NK-92 (cell line): ENCODE results near the gene ELN.
"Not testable (repeated sequence)": the region's sequence is repeated elsewhere in the genome, so short reads cannot be mapped to it uniquely, and the experiment has no call there.

Source experiments
- DNase-seq: peaks from one replicate; lab custom pipeline; 2025; ENCODE audit not compliant: unreplicated experiment; lab: John Stamatoyannopoulos, UW

The ELN gene

DNA sequence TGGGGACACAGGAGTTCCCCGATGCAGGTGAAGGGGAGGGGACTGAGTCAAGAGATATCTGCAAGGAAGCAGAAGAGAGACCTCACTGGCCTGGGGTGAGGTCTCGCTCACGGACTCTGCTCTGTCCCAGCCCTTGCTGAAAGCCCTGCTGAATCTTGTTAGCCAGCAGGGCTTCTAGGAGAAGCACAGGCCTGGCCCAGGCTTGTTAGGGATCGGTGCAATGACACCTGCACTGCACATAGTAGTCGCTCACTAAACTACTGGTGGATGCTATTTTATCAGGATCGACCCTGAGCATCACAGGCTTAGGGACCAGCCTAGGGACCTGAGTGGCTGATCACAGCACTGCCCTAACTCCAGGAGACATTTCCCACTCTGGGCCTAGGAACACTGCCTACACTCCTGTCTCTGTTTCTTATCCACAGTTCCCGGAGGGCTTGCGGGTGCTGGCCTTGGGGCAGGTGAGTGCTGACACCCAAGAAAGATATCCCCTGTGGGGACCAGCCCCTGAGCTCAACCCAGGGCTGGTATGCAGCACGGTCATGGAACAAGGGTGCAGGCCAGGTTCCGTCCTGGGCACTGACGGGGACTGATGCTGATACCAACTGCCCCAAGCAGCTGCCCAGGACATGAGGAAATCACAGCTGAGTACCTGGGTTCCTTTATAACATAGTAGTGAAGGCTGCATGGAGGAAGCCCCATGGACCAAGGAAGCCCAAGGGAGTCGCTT, 13.0 kb downstream of the ELN start:
- no peak for DNase-seq

DNA sequence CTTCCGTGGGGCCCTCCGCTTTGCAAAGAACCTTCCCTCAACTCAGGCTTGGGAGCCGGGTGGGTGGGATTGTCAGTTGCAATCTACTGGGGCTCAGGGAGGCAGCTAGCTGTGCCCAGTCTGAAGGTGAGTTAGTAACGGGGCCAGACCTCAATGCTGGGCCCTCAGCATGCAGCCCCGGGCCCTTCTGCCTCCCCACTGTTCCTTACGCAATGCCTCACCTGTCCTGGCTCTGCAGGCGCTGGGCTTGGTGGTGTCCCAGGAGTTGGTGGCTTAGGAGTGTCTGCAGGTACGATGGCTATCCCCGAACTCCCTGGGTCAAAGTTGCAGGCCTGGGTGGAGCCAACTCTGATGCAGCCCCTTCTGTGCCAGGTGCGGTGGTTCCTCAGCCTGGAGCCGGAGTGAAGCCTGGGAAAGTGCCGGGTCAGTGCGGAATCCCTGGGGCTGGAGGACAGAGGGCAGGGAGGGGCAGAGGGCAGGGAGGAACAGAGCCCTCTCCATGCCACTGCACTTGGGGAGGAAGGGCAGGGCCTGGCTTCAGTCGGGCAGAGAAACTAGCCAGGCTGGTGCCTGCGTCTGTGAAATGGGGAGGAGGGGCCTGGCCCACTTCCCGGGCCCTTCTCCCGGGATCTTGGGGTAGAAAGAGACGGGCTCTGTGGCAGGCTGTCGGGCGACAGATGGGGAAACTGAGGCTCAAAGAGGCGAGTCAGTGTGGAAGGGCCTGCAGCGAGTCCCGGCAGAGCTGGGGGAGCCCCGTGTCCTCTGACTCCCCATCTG, 15.0 kb downstream of the ELN start:
- no peak for DNase-seq

DNA sequence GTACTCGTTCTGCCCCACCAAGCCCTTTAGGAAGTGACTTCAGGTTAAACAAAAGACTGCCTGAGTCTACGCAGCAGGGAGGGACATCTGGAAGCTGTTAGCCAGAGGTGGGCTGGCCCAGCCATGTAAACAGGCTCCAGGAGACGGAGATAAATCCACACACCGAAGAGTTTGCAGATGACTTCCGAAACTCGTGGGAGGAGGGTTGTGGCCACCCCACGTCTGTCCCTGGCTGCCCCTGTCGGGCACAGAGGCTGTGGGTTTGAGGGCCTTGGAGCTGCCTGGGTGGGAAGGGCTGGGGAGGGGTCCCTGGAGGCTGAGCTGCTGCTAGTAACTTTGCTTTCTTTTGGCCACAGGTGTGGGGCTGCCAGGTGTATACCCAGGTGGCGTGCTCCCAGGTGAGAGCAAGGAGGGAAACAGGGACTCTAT, 15.6 kb downstream of the ELN start:
- DNase-seq = no peak

DNA sequence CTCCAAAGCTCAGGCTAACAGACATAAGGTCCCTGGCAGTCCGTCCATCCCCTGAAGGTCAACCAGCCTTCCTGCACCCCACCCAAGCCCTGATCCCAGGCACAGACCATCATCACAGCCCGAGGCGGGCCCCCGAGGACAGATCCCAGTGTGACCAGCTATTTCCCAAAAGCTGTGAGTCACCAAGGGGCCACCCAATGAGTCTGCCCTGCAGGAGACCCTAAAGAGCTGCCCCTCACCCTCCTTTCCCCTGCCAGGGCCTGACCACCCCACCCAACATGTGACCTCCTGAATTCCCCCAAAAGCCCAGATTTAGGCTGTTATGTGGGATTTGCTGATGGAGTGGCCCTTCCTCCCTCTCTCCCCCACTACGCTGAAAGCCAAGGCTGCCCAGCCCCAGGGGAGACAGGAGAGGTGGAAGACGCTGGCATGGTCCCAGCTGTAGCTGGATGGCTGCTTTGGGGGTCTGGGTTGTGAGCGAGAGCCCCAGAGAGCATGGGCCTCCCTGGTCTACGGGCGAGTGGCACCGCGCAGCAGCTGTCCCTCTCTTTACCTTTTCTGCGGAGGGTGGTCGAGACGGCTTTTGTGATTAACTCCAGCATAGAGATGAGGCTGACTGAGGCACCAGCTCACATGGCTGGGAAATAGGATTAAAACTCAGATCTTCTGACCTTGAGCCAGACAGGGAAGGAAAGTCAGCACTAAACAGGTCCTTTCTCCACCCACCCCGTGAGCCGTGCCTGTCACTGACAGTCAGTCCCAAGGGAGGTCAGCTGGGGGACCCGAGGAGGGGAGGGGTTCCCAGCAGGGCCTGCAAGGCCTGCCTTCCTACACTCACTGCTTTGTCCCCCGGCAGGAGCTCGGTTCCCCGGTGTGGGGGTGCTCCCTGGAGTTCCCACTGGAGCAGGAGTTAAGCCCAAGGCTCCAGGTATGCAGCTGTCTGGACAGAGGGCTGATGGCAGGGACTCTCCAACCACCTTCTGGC, 16.7 kb downstream of the ELN start:
- no peak for DNase-seq

DNA sequence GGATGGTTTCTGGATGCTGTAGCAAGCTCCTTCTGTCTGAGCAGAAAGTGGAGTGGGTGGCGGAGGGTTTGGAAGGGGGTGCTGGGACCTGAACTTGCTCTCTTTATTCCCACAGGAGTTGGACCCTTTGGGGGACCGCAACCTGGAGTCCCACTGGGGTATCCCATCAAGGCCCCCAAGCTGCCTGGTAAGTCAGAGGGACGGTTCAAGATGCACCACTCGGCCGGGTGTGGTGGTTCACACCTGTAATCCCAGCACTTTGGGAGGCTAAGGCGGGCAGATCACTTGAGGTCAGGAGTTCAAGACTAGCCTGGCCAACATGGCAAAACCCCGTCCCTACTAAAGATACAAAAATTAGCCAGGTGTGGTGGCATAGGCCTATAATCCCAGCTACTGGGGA, 18.6 kb downstream of the ELN start:
- not testable (repeated sequence) for DNase-seq

DNA sequence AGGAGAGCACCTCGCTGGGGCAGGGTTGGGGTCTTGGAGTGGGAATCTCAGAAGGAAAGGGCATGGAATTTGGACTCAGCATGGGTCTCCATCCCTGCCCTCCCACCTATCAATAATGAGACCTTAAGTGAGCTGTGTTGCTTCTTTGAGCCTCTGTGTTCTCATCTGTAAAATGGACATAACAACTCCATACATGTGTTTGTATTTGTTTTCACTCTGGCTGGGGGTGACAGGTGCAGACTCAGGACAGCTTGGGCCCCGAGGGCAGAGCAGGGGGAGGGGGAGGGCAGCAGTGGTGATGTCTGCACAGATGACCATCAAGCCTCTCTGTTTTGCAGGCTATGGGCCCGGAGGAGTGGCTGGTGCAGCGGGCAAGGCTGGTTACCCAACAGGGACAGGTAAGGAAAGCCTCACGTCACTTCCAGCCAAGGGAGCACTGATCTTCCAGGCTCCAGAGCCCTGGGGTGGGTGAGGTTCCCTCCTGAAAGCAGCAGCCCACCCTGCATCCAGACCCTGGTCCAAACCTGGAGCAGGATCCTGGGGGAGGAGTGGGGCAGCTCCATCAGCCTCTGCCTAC, 19.9 kb downstream of the ELN start:
- no peak for DNase-seq

DNA sequence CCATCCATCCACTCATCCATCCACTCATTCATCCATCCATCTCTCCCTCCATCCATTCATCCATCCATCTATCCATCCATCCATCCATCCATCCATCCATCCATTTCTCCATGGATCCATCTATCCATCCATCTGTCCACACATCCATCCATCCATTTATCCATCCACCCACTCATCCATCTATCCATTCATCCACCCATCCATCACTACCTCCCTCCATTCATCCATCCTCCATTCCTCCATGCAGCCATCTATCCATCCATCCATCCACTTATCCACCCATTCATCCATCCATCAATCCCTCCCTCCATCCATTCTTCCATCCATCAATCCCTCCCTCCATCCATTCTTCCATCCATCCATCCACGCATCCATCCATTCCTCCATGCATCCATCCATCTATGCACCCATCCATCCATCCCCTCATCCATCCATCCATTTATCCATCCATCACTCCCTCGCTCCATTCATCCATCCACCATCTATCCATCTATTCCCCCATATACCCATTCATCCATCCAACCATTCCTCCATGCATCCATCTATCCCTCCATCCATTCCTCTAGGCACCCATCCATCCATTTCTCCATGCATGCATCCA, 21.1 kb downstream of the ELN start:
- DNase-seq = no peak

DNA sequence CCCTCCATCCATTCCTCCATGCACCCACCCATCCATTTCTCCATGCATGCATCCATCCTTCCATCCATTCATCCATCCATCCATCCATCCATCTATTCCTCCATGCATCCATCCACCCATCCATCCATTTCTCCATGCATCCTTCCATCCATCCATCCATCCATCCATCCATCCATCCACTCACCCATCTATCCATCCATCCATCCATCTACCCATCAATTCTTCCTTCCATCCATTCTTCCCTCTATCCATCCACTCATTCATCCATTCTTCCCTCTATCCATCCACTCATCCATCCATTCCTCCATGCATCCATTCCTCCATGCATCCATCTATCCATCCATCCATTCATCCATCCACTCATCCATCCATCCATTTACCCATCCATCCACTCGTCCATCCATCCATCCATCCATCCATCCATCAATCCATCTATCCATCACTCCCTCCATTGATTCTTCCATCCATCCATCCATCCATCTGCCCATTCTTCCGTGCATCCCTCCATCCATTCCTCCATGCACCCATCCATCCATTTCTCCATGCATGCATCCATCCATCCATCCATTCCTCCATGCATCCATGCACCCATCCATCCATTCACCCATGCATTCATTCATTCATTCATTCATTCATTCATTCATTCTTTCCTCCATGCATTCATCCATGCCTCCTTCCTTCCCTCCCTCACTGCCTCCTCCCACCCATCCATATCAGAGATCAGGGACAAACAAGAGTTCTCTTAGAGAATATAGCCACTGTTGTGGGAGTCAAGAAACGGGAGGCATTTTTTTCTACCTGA, 22.2 kb downstream of the ELN start:
- no peak for DNase-seq

DNA sequence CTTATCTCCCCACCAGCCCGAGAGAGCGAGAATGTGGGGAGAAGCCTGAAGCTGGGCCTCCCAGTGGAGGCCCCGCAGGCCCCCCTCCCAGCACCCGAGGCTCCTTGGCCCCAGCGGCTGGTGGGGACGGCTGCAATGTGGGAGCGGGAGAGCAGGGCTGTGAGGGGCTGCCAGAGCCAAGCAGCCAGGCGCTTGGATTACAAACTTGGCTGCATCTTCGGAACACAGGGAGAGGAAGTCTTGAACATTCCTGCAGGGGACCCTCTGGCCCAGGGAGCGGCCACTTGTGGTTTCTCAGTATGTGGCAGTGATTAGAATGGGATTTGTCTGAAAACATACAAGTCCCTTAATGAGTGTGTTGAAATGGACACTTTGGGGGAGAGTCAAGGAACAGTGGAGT, 23.2 kb downstream of the ELN start:
- no peak for DNase-seq

DNA sequence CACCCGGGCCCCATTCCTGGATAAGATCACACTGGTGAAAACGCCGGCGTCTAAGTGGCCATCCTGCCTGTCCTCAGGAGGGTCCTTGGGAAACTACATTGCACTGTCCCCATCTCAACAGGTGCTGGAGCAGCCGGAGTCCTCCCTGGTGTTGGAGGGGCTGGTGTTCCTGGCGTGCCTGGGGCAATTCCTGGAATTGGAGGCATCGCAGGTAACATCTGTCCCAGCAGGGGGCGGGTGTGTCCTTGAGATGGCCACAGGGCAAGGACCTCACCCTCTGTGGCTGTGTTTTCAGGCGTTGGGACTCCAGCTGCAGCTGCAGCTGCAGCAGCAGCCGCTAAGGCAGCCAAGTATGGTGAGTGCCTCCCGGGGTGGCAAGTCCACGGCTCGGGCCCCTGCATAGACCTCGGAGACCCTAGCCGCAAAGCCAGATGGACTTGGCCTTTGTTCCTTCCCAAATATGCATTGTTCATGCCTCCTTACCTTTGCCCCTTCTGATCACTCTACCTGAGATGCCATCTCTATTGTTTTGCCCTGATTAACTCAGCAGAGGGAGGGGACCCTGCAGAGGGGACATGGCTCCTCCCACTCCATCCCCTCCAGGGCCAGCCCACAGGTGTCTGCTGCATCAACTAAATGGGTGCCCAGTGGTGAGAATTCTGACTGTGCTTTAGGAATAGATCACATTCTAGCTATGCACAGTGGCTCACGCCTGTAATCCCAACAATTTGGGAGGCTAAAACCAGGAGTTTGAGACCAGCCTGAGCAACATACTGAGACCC, 23.8 kb downstream of the ELN start:
- no peak for DNase-seq

DNA sequence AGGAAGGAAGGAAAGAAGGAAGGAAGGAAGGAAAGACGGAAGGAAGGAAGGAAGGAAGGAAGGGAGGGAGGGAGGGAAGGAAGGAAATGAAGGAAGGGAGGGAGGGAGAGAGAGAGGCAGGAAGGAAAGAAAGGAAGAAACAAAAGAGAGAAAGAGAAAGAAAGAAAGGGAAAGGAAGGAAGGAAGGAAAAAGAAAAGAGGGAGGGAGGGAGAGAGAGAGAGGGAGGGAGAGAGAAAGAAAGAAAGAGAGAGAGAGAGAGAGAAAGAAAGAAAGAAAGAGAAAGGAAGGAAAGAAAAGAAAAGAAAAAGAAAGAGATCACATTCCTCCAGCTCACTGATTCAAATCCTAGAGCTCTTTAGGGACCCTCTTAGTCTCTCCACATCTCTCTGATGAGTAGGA, 24.7 kb downstream of the ELN start:
- no peak for DNase-seq

DNA sequence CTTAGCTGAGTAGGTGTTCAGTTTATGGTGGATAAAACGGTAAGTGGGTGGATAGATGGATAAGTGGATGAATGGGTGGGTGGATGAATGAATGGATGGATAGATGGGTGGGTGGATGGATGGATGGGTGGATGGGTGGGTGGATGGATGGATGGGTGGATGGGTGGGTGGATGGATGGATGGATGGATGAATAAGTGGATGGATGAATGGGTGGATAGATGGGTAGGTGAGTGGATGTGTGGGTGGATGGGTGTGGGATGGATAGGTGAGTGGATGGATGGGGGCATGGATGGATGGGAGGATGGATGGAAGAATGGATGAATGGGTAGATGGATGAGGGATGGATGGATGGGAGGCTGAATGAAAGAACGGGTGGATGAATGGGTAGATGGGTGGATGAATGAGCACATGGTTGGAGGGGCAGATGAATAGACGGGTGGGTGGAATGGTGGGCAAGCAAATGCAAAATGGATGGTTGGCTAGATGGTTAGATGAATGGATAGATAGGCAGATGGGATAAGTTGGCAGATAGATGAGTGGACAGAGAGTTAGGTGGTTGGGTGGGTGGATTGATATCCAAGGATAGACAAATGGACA, 25.7 kb downstream of the ELN start:
- no peak for DNase-seq

DNA sequence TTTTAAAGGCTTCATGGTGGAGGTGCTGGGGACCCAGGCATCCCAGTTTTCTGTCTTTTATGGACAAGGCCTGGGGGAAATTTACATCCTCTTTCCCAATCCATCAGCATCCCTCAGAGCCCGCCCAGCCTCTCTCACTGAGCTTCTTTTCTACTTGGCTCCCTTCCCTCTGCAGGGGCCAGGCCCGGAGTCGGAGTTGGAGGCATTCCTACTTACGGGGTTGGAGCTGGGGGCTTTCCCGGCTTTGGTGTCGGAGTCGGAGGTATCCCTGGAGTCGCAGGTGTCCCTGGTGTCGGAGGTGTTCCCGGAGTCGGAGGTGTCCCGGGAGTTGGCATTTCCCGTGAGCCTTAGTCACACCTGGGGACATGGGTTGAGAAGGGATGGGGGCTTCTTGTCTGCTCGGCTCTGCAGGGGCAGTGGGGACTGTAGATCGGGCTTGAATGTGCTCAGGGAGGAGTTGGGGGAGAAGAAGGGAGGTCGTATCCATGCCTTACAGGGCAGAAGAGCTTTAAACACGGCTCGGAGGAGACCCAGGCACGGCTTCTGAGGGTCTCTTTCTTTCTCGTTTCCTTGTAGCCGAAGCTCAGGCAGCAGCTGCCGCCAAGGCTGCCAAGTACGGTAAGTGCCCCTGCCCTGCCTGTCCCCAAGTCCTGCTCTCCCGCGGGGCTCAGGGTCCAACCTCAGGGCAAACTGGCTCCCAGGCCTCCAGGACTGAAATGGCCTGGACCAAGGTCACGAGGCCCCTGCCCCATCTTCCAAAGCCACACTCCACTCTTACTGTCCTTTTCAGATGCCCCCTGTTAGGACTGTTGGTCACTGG, 28.3 kb downstream of the ELN start:
- no peak for DNase-seq

DNA sequence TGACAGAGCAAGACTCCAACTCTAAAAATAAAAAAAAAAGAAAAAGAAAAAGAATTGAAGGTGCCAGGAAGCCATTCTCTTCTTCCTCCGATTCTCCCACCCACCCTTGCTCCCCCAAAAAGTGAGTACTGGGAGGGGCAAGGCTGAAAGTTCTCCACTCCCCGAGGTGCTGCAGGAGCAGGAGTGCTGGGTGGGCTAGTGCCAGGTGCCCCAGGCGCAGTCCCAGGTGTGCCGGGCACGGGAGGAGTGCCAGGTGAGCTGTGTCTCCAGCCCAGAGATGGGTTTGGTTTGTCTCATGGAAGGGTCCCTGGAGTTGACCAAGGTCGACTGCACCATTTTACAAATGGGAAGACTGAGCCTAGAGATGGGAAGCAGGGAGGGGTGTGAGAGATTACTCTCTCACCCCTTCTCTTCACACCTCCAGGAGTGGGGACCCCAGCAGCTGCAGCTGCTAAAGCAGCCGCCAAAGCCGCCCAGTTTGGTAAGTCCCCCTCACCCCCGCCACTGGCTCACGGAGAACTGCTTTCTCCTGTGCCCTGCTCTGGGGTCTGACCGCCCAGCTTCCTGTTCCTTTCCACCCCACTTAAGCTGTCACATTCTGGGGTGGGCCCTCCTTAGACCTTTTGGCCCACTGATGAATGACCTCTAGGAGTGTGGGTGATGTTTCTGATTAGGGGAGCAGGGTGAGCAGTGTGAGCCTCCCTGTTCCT, 29.4 kb downstream of the ELN start:
- no peak for DNase-seq

DNA sequence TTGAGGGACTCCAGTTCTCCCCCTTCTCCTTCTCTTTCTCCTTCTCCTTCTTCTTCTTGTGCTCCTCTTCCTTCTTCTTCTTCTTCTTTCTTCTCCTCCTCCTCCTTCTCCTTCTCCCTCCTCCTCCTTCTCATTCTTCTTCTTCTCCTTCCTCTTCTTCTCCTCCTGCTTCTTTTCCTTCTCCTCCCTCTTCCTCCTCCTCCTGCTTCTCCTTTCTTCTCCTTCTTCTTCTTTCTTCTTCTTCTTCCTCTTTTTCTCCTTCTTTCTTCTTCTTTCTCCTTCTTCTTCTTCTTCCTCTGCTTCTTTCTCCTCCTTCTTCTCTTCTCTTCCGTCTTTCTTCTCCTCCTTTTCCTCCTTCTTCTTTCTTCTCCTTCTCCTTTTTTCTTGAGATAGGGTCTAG, 30.0 kb downstream of the ELN start:
- no peak for DNase-seq

DNA sequence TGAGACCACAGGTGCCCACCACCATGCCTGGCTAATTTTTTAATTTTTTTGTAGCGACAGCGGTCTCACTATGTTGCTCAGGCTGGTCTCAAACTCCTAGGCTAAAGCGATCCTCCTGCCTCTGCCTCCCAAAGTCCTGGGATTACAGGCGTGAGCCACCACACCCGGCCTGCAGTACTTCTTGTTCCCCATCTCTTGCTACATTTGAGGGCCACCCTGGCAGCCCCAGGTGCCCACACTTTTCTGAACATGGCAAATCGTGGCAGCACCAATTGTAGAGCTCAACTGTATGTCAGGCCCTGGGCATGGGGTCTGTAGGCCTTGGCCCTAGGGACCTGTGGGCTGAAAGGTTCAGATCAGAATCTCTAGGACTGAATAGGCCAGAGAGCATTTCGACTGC, 30.5 kb downstream of the ELN start:
- no peak for DNase-seq

DNA sequence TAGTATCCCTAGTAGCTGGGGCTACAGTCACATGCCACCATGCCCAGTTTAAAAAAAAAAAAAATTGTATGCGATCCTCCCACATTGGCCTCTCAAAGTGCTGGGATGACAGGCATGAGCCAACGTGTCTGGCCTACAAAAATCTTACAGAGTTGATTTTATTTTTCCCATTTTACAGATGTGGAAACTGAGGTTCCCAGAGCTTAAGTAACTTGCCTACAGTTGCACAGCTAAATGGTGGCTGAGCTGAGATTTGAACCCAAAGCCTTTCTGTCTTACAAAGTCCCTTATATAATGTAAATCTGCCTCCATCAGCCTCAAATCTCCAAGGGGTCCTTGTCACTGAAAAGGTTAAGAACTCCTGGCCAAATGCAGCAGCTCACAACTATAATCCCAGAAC, 31.1 kb downstream of the ELN start:
- DNase-seq = no peak
